ENCODE data around the gene PHLDA1. TPM values are rescaled to one million over a fixed set of nuclear protein-coding genes. Genes with fewer than 3 reads are reported as not detected.

The PHLDA1 gene
- total and polyA plus RNA-seq, 10 donors = 2.2 to 44.4 (median 20.6) TPM

GRCh38 chr12:75981247-75982168 lies 50.1 kb downstream of the PHLDA1 start:
- DNase-seq = no peak
- 70 to 78% (median 75%) methylated on average over 10 of the region's 10 CpGs for WGBS, 5 donors
- no peaks in the 10 kb centered on the region for H3K9me3 ChIP-seq
- H3K27ac ChIP-seq = peak overlapping the region in 3 of 8 donors; percentile 31 to 49 (median 44)
- H3K4me3 ChIP-seq = no peak overlapping the region
- no peaks in the 10 kb centered on the region for H3K36me3 ChIP-seq
- intact Hi-C loops (cut with DNase I; ENCODE audit: low total_unique reads) = no loop called here
- TF ChIP-seq CTCF (IDR thresholded peaks at IDR 0.05 in 8 of 11, conservative IDR thresholded peaks at IDR 0.05 in 3 of 11) = no peak
- TF ChIP-seq POLR2AphosphoS5 (IDR thresholded peaks at IDR 0.05) = no peak
- TF ChIP-seq POLR2A (IDR thresholded peaks at IDR 0.05) = no peak
- peaks cover 12 to 61% (median 31%) of the 10 kb centered on the region in 6 donors for H3K4me1 ChIP-seq
- H3K27me3 ChIP-seq (replicated peaks in 1 of 7) = no peaks in the 10 kb centered on the region

- Histone ChIP-seq H3K9me3 (no peaks in the 10 kb centered on the region), H3K4me3 (no peak overlapping the region), H3K4me1 (peaks cover 12 to 72% (median 31%) of the 10 kb centered on the region in 6 donors), H3K36me3 (no peaks in the 10 kb centered on the region), H3K27ac (peak overlapping the region in 7 of 8 donors; percentile 10 to 83 (median 72)), H3K27me3 (replicated peaks in 1 of 7) (no peaks in the 10 kb centered on the region)
- intact Hi-C loops (cut with DNase I; ENCODE audit: low total_unique reads) = no loop called here
- 57 to 80% (median 72%) methylated on average over 2 of the region's 2 CpGs for WGBS, 5 donors
- DNase-seq = no peak
- TF ChIP-seq POLR2A (IDR thresholded peaks at IDR 0.05) (no peak), POLR2AphosphoS5 (IDR thresholded peaks at IDR 0.05) (no peak), CTCF (IDR thresholded peaks at IDR 0.05 in 8 of 11, conservative IDR thresholded peaks at IDR 0.05 in 3 of 11) (no peak)
Observed at GRCh38 chr12:75979181-75979580, 52.4 kb downstream of the PHLDA1 start.

- 84 to 96% (median 93%) methylated on average over 3 of the region's 3 CpGs for WGBS, 5 donors
- H3K4me1 ChIP-seq = peaks cover 12 to 72% (median 31%) of the 10 kb centered on the region in 6 donors
- no peaks in the 10 kb centered on the region for H3K27me3 ChIP-seq (replicated peaks in 1 of 7)
- no peak overlapping the region for H3K4me3 ChIP-seq
- DNase-seq = no peak
- no peak for TF ChIP-seq POLR2A (IDR thresholded peaks at IDR 0.05)
- TF ChIP-seq CTCF (IDR thresholded peaks at IDR 0.05 in 8 of 11, conservative IDR thresholded peaks at IDR 0.05 in 3 of 11) = no peak
- TF ChIP-seq POLR2AphosphoS5 (IDR thresholded peaks at IDR 0.05) = no peak
- no peaks in the 10 kb centered on the region for H3K9me3 ChIP-seq
- no peaks in the 10 kb centered on the region for H3K36me3 ChIP-seq
- peak overlapping the region; percentile 10 to 83 (median 72) for H3K27ac ChIP-seq
- intact Hi-C loops (cut with DNase I; ENCODE audit: low total_unique reads) = no loop called here
Observed at GRCh38 chr12:75978677-75979076, 52.9 kb downstream of the PHLDA1 start.

GRCh38 chr12:75977952-75978671 lies 53.5 kb downstream of the PHLDA1 start:
- intact Hi-C loops (cut with DNase I; ENCODE audit: low total_unique reads) = no loop called here
- TF ChIP-seq CTCF (IDR thresholded peaks at IDR 0.05 in 8 of 11, conservative IDR thresholded peaks at IDR 0.05 in 3 of 11) (peak in 1 of 11 experiments; percentile 9), POLR2A (IDR thresholded peaks at IDR 0.05) (no peak), POLR2AphosphoS5 (IDR thresholded peaks at IDR 0.05) (peak in 1 of 3 donors; percentile 88)
- Histone ChIP-seq H3K4me1 (peaks cover 12 to 66% (median 31%) of the 10 kb centered on the region in 6 donors), H3K27me3 (replicated peaks in 1 of 7) (no peaks in the 10 kb centered on the region), H3K4me3 (no peak overlapping the region), H3K9me3 (no peaks in the 10 kb centered on the region), H3K36me3 (no peaks in the 10 kb centered on the region), H3K27ac (peak overlapping the region; percentile 31 to 83 (median 72))
- WGBS, 5 donors = 31 to 41% (median 37%) methylated on average over 5 of the region's 5 CpGs
- no peak for DNase-seq
